ENCODE data around the gene TEX14. TPM values are rescaled to one million over a fixed set of nuclear protein-coding genes. Genes with fewer than 3 reads are reported as not detected.
A peak's percentile ranks its signal among the peaks of the same experiment; 100 is the strongest.

Gene TEX14
- total and polyA plus RNA-seq, 2 donors (not counting 3 experiments of a cell fraction or from before 2014, with no cell fraction given), result 0.10 TPM; not detected in 1

DNA sequence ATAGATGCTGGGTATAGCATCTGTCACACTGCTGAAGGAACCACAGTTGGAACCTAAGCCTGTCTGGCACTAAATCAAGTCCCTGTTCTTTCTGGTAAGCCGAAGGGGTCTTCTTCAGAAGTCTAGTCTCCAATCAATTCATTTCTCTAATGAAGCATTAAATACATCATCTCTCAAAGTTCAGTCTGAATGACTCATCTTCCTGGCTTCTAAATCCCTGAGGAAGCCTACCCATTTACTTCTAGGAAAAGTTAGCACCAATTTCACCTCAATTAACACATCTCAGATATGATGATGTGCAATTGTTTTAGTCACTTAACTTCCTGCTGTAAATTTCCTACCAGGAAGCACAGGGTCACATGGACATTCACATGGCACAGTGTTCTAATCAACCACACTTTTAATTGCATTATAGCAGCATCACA is 49.9 kb downstream of the TEX14 start:
- ChIA-PET POLR2A (interaction anchor here (0.6 to 3.3 kb wide), 3 partner anchors 11 to 51 kb away, joined by 5 to 35 read pairs (median 14); no protein-coding TSS in a partner anchor), CTCF (interaction anchor here (2.1 kb wide), 1 partner anchor 10 kb away, joined by 11 read pairs; no protein-coding TSS in a partner anchor)
- dilution Hi-C loops (cut with MboI; ENCODE audit: extremely low pct_ligation_motif_present, low sequenced_read_pairs) (no loop called here), intact Hi-C loops (cut with micrococcal nuclease) (loop anchor here (1.0 kb wide), 2 partner anchors 10 to 17 kb away; no protein-coding TSS in a partner anchor)
- Histone ChIP-seq H3K4me1 (ENCODE audit: control insufficient read depth, extremely low read depth, insufficient read depth, low read length) (peaks cover 20% of the 10 kb centered on the region), H4K20me1 (replicated peaks; ENCODE audit: control insufficient read depth, extremely low read depth, insufficient read depth, low read length) (no peaks in the 10 kb centered on the region), H3K9me3 (replicated peaks; ENCODE audit: control insufficient read depth, insufficient read depth, low read length) (no peaks in the 10 kb centered on the region), H3K79me2 (ENCODE audit: control insufficient read depth, insufficient read depth, low read length) (no peaks in the 10 kb centered on the region), H3K9ac (replicated peaks; ENCODE audit: extremely low read depth, insufficient read depth, low read length) (no peak overlapping the region), H3K9me1 (replicated peaks; ENCODE audit: control insufficient read depth, extremely low read depth, insufficient read depth, low read length) (no peaks in the 10 kb centered on the region), H3K27me3 (ENCODE audit: control insufficient read depth in 2 of 2, insufficient read depth in 2 of 2, low read length in 2 of 2) (no peaks in the 10 kb centered on the region), H2AFZ (ENCODE audit: low read depth, low read length) (peak overlapping the region; percentile 68), H3K27ac (ENCODE audit: insufficient read depth, low read depth, low read length) (peak overlapping the region; percentile 28), H3K4me2 (ENCODE audit: insufficient read depth, low read length) (peak overlapping the region; percentile 72), H3K4me3 (replicated peaks in 1 of 3; ENCODE audit: insufficient read depth in 1 of 3, low read depth in 1 of 3, low read length in 3 of 3) (no peak overlapping the region), H3K36me3 (ENCODE audit: control insufficient read depth in 2 of 2, extremely low read depth in 1 of 2, insufficient read depth in 2 of 2, low read length in 2 of 2) (no peaks in the 10 kb centered on the region)
- DNase-seq (ENCODE audit: low read depth, low spot score) (peak; percentile 69), FAIRE-seq (peak; percentile 81)
- BruUV-seq (replicated peaks), result no TSS peak
- peak; percentile 50 for TF ChIP-seq POLR2AphosphoS5 (IDR thresholded peaks at IDR 0.05; ENCODE audit: insufficient read depth, low read depth, low read length)
- peak; percentile 82 for TF ChIP-seq JUN (IDR thresholded peaks at IDR 0.05; ENCODE audit: borderline replicate concordance, insufficient read depth, insufficient read length, low read depth)
- TF ChIP-seq, protein P1, sequence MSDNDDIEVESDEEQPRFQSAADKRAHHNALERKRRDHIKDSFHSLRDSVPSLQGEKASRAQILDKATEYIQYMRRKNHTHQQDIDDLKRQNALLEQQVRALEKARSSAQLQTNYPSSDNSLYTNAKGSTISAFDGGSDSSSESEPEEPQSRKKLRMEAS (IDR thresholded peaks at IDR 0.05; ENCODE audit: insufficient read depth, insufficient read length), result no peak
- TF ChIP-seq FOS (IDR thresholded peaks at IDR 0.05; ENCODE audit: borderline replicate concordance, insufficient read depth, low read length), result peak; percentile 90
- TF ChIP-seq EZH2 (IDR thresholded peaks at IDR 0.05; ENCODE audit: borderline replicate concordance, low read depth, low read length, severe bottlenecking), result no peak
- TF ChIP-seq POLR2A (IDR thresholded peaks at IDR 0.05; ENCODE audit: low read depth, low read length), result no peak
- no peak for TF ChIP-seq MYC (IDR thresholded peaks at IDR 0.05; ENCODE audit: low read depth, low read length)
- TF ChIP-seq, protein P2, sequence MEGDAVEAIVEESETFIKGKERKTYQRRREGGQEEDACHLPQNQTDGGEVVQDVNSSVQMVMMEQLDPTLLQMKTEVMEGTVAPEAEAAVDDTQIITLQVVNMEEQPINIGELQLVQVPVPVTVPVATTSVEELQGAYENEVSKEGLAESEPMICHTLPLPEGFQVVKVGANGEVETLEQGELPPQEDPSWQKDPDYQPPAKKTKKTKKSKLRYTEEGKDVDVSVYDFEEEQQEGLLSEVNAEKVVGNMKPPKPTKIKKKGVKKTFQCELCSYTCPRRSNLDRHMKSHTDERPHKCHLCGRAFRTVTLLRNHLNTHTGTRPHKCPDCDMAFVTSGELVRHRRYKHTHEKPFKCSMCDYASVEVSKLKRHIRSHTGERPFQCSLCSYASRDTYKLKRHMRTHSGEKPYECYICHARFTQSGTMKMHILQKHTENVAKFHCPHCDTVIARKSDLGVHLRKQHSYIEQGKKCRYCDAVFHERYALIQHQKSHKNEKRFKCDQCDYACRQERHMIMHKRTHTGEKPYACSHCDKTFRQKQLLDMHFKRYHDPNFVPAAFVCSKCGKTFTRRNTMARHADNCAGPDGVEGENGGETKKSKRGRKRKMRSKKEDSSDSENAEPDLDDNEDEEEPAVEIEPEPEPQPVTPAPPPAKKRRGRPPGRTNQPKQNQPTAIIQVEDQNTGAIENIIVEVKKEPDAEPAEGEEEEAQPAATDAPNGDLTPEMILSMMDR (IDR thresholded peaks at IDR 0.05; ENCODE audit: extremely low read depth in 1 of 2, insufficient read depth in 1 of 2, low read depth in 1 of 2, low read length in 2 of 2), result no peak
- TF ChIP-seq GATA2 (IDR thresholded peaks at IDR 0.05; ENCODE audit: insufficient read depth, insufficient read length, low read depth, low read length), result peak; percentile 71

Data from endothelial cell of umbilical vein (primary cell).